ENCODE measurements around the gene HEG1. TPM values are rescaled to one million over a fixed set of nuclear protein-coding genes. Genes with fewer than 3 reads are reported as not detected.
"Not testable (repeated sequence)": the region's sequence is repeated elsewhere in the genome, so short reads cannot be mapped to it uniquely, and the experiment has no call there.

HEG1 gene
- total RNA-seq, 1 experiment from 2014 or later: 75.1 TPM

- no peak for DNase-seq
- H3K36me3 ChIP-seq: peaks cover 67% of the 10 kb centered on the region
- no peaks in the 10 kb centered on the region for H3K27me3 ChIP-seq
Observed at GRCh38 chr3:124967964-124968363, 87.8 kb downstream of the HEG1 start.

DNA sequence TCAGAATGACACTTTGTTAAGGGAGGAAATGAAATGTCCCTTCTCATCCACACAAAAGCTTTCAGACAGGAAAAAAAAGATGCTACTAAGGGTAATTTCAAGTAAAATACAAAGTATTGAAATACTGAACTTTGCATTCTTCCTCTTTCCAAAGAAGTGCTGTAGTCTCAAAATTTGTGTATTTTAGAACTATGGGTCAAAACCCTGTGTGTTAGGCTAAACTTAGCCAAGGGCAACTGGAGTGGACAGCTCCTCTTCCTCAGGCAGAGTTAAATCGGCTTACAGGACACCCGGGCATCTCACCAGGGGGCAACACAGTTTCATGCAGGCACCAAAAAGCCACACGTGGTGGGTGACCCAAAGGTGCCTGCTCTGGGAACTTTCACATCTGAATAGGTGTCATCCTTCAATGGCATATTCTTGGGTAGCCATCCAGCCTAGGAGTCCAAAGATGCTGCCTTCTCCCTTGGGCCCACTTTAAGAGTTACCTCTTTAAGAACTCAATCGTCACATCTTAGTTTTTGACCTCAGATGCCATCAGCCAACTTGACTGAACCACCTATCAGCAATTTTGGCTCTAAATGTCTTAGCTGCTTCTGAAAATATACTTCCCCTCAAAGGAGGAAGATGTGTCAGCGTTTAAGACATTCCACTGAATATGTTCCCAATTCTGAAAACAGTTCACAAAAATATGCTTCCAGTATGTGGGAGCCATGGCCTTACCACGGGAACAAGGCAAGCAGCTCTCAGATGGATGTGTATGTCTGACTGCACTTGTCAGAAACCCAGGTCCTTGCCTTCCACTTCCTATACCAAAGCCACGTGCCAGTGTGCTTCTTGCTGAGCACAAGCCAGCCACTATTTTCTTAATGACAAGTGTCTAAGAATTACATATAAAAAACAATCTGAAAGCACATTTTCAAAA, 89.0 kb downstream of the HEG1 start:
- H3K27me3 ChIP-seq: no peaks in the 10 kb centered on the region
- no peaks in the 10 kb centered on the region for H3K9me3 ChIP-seq
- H3K36me3 ChIP-seq: peaks cover 55% of the 10 kb centered on the region
- H3K4me3 ChIP-seq: no peak overlapping the region
- DNase-seq: no peak

More at GRCh38 chr3:124967964-124968363, 87.8 kb downstream of the HEG1 start:
- no peak overlapping the region for H3K4me3 ChIP-seq
- H3K9me3 ChIP-seq: no peaks in the 10 kb centered on the region

DNA sequence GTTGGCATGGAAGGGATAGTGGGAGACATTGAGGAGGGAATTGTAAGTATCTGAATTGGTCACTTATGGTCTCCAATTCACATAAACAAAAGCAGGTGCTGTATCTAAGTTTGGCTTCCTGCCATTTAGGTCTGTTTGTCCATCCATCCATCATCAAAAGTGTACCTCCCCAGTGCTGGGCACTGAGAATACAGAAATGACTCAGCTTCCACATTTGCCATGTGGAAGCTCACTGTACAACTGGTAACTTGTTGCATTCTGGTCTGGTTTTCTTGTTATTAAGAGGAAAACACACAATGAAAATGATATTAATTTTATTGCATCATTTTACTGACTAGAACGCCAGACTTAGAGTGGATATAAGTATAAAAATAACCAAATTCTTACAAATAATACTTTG, 90.4 kb downstream of the HEG1 start:
- Histone ChIP-seq H3K4me3 (no peak overlapping the region), H3K36me3 (peaks cover 42% of the 10 kb centered on the region), H3K9me3 (no peaks in the 10 kb centered on the region), H3K27me3 (no peaks in the 10 kb centered on the region)
- no peak for DNase-seq

DNA sequence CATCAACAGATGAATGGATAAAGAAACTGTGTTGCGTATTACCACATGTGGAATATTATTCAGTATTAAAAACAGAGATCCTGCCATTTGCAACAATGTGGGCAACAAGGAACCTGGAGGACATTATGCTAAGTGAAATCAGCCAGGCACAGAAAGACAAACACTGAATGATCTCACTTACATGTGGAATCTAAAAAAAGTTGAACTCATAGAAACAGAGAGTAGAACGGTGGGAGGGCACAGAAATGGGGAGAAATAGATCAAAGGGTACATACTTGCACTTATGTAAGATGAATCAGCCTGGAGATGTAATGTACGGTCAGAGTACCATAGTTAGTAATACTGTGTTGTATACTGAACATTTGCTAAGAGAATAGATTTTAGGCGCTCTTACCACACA, 91.4 kb downstream of the HEG1 start:
- no peak for DNase-seq
- Histone ChIP-seq H3K36me3 (peaks cover 31% of the 10 kb centered on the region), H3K27me3 (no peaks in the 10 kb centered on the region), H3K9me3 (no peaks in the 10 kb centered on the region), H3K4me3 (no peak overlapping the region)

DNA sequence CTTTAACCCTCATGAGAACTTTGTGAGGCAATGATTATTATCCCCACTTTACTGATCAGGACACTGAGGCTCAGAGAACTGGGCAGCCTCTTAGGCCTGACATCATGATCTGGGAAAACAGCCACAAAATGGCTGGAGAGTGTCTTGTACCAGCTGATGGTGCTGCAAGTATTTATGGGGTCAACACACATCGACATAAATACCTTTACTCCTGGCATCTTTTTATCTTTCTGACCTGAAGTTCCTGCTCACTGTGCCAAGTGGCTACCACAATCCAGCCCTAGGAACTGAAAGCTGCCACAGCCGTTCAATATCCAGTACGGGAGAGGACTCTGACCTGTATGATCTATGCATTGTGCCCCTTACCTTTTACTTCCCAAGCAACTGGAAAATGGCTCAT, 92.0 kb downstream of the HEG1 start:
- Histone ChIP-seq H3K36me3 (peaks cover 25% of the 10 kb centered on the region), H3K4me3 (no peak overlapping the region), H3K9me3 (no peaks in the 10 kb centered on the region), H3K27me3 (no peaks in the 10 kb centered on the region)
- no peak for DNase-seq

GRCh38 chr3:124962403-124962940, 93.3 kb downstream of the HEG1 start:
- Histone ChIP-seq H3K4me3 (no peak overlapping the region), H3K27me3 (no peaks in the 10 kb centered on the region), H3K36me3 (peaks cover 12% of the 10 kb centered on the region), H3K9me3 (no peaks in the 10 kb centered on the region)
- no peak for DNase-seq

- no peaks in the 10 kb centered on the region; the same call in 1 of the 2 replicates for H3K36me3 ChIP-seq
- H3K9me3 ChIP-seq: peaks cover 4% of the 10 kb centered on the region
- no peak for DNase-seq
- H3K4me3 ChIP-seq: no peak overlapping the region
- no peaks in the 10 kb centered on the region for H3K27me3 ChIP-seq
Observed at GRCh38 chr3:124960698-124961097, 95.1 kb downstream of the HEG1 start.

DNA sequence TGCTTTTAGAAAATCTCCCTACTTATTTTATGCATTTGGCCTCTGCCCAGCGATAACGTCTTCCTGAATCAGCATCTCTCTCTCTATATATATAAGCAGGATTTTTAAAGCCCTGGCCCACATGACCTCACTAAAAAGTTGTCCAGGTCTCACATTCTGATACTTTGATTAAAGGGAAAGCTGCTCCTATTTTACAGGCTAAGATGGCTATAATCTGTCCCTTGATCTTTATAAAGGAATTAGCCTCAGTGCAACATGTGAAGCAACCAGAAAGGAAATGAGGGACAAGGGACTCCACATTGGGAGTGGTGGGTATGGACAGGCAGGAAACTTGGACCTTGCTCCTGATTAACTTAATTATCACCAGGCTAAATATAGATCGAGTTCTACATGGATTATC, 95.7 kb downstream of the HEG1 start:
- Histone ChIP-seq H3K36me3 (no peaks in the 10 kb centered on the region; the same call in 1 of the 2 replicates), H3K4me3 (no peak overlapping the region), H3K9me3 (peaks cover 7% of the 10 kb centered on the region), H3K27me3 (no peaks in the 10 kb centered on the region)
- no peak for DNase-seq

- not testable (repeated sequence) for H3K36me3 ChIP-seq, H3K4me3 ChIP-seq, H3K27me3 ChIP-seq, H3K9me3 ChIP-seq
- peak; percentile 32 for DNase-seq
Observed at GRCh38 chr3:124957951-124958350, 97.8 kb downstream of the HEG1 start.

DNA sequence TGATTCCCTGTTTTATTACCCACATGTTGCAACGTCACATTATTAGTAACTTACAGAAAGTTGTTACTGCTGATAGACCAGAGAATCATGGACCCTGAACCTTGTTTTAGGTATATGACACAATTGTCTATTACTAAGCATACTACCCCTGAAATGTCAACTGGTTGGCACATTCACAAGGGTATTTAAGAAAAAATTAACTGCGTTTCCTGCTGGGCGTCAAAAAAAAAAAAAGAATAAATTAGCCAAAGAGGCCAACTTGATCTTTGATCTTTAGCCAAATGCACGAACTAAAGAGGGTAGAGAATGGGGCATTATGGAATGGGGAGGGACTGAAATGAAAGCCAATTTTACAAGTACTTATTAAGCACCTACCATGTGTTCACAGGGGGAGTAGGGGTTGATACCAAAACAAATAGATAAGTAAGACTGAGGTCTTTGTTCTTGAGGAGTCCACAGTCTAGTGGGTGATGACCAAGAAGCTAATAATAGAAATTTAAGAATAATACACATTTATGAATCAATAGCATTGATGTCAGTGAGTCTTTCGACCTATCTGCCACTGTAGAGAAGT, 103.4 kb downstream of the HEG1 start:
- Histone ChIP-seq H3K36me3 (no peaks in the 10 kb centered on the region), H3K4me3 (no peak overlapping the region), H3K9me3 (peaks cover 7% of the 10 kb centered on the region), H3K27me3 (no peaks in the 10 kb centered on the region)
- DNase-seq: no peak

DNA sequence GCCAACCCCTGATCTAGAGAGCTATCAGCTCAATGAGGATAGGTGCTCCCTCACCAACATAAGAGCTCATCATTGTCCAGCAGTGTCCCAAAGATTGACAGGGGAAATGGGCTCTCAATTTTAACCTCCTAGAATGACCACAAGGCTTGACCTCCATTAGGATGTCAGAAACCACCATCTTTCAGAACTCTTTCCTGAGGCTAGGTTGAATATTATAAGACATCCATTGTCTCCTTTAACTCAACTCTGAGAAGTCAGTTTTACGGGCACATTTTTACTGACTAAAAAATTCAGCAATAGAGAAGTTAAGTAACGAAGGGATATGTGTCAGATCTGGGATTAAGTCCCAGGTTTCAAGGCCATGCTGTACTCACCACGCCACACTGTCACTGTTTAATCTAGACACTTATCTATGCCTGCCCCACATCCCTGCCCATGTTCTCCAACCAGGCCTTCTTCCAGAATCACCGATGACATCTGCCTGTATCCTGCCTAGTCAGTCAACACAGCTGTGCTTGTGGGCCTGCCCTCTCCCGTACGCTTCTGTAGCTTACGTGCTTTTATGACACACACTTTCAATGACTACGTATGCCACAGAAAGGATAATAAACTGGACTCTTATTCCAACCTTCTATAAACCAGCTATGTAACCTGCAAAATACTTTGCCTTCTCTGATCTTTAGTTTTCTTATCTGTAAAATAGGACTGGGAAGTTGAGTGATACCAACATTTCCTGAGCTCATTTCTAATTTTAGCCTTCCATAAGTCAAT, 104.1 kb downstream of the HEG1 start:
- no peaks in the 10 kb centered on the region for H3K36me3 ChIP-seq
- peak; percentile 50 for DNase-seq
- no peak overlapping the region for H3K4me3 ChIP-seq
- H3K9me3 ChIP-seq: peaks cover 7% of the 10 kb centered on the region
- no peaks in the 10 kb centered on the region for H3K27me3 ChIP-seq

- DNase-seq: no peak
- no peak overlapping the region for H3K4me3 ChIP-seq
- no peaks in the 10 kb centered on the region for H3K9me3 ChIP-seq
- no peaks in the 10 kb centered on the region for H3K27me3 ChIP-seq
- H3K36me3 ChIP-seq: no peaks in the 10 kb centered on the region
Observed at GRCh38 chr3:124950026-124950425, 105.8 kb downstream of the HEG1 start.

DNA sequence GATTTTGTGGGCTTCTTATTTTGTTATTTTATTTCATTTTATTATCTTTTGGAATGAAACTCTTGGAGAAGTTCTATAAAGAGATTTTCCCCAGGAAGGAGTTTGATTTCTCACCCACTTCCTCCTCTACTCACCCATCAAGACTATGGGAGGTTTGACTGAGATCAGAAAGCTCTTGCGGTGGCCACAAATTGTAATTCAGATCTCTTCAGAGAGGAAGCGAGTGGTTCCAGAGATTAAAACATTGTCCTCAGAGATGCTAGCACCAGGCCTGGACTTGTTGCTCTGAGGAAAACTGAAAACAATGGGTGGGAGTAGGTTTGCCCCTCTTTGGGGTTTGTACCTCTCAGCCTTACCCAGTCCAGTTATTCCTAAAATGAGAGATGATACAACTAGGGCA, 113.2 kb downstream of the HEG1 start:
- no peak for DNase-seq
- Histone ChIP-seq H3K36me3 (no peaks in the 10 kb centered on the region), H3K27me3 (no peaks in the 10 kb centered on the region), H3K4me3 (no peak overlapping the region), H3K9me3 (no peaks in the 10 kb centered on the region)

GRCh38 chr3:124941771-124942170, 114.0 kb downstream of the HEG1 start:
- Histone ChIP-seq H3K36me3 (no peaks in the 10 kb centered on the region), H3K9me3 (no peaks in the 10 kb centered on the region), H3K27me3 (no peaks in the 10 kb centered on the region), H3K4me3 (no peak overlapping the region)
- DNase-seq: no peak

DNA sequence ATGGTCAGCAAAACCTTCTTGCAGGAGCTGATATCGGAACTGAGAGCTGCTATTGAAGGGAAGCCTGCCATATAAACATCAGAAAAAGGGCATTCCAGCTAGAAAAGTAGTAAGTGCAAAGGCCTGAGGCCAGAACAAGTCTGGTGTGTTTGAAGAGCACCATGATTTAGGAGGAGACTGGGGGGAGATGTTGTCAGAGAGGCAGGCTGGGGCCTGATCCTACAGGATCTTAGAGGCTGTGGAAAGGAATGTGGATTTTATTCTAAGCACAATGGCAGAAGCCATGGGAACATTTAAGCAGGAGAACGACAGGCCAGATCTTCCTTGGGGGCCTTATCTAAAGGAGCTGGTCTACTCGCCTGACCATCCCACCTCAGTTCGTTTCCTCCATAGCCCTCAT, 116.1 kb downstream of the HEG1 start:
- Histone ChIP-seq H3K9me3 (no peaks in the 10 kb centered on the region), H3K36me3 (no peaks in the 10 kb centered on the region), H3K4me3 (no peak overlapping the region), H3K27me3 (no peaks in the 10 kb centered on the region)
- DNase-seq: no peak

GRCh38 chr3:124938896-124939295, 116.9 kb downstream of the HEG1 start:
- no peaks in the 10 kb centered on the region for H3K9me3 ChIP-seq
- DNase-seq: no peak
- no peak overlapping the region for H3K4me3 ChIP-seq
- H3K36me3 ChIP-seq: no peaks in the 10 kb centered on the region
- H3K27me3 ChIP-seq: no peaks in the 10 kb centered on the region

DNA sequence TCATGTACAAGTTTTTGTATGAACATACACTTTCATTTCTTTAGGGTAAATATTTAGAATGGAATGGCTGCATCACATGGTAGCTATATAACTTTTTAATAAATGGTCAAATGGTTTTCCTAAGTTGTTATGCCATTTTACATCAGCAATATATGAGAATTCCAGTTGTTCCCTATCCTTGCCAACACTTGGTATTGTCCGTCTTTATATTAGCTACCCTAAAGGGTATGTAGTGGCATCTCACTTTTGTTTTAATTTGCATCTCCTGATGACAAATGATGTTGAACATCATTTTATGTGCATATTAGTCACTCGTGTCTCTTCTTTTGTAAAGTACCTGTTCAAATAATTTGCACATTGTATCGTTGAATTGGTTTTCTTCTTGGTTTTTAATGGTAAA, 118.7 kb downstream of the HEG1 start:
- no peak for DNase-seq
- Histone ChIP-seq H3K36me3 (no peaks in the 10 kb centered on the region), H3K4me3 (no peak overlapping the region), H3K27me3 (no peaks in the 10 kb centered on the region), H3K9me3 (no peaks in the 10 kb centered on the region)
